Natural killer cell (primary cell): ENCODE data around the gene USP2. TPM values are rescaled to one million over a fixed set of nuclear protein-coding genes. Genes with fewer than 3 reads are reported as not detected.

Experiments
- ATAC-seq, 3 donors: fragments of 150-1000 bp in 2 of 3; fragments of 200-7000 bp in 1 of 3; cut with Tn5 transposase; 1 replicate in 1 of 3; 2 replicates in 2 of 3; pipeline ENCODE4 v1.10.0; 2021; ENCODE audit warnings: mild to moderate bottlenecking in 2 of 3, moderate library complexity in 2 of 3
- DNase-seq, 2 donors: peaks; one replicate each; pipeline versions ENCODE4 v3.0.0 to v3.0.0-alpha.2; 2013 to 2021; ENCODE audit warnings: mixed read lengths in 1 of 2
- H3K27ac ChIP-seq: one replicate; pipeline ENCODE4 v1.5.1; 2013; ENCODE audit warnings: mild to moderate bottlenecking, low read length
- H3K27me3 ChIP-seq: one replicate; pipeline ENCODE4 v1.6.1; 2013; ENCODE audit warnings: low read length; ENCODE audit not compliant: control insufficient read depth, insufficient read depth
- H3K36me3 ChIP-seq: one replicate; pipeline ENCODE4 v1.6.1; 2013; ENCODE audit warnings: low read length; ENCODE audit not compliant: control insufficient read depth, insufficient read depth
- H3K4me1 ChIP-seq: one replicate; pipeline ENCODE4 v1.6.1; 2013; ENCODE audit warnings: low read length; ENCODE audit not compliant: control insufficient read depth, insufficient read depth
- H3K4me3 ChIP-seq: one replicate; pipeline ENCODE4 v1.5.1; 2013; ENCODE audit warnings: low read length
- H3K9me3 ChIP-seq: one replicate; pipeline ENCODE4 v1.6.1; 2013; ENCODE audit warnings: low read length; ENCODE audit not compliant: control insufficient read depth, insufficient read depth
- H3K27ac Mint-ChIP-seq, 2 donors: one replicate each; pipeline ENCODE4 v1.8.0; 2022; ENCODE audit warnings: mild to moderate bottlenecking in 2 of 2, mixed read lengths in 2 of 2, moderate library complexity in 1 of 2
- H3K27me3 Mint-ChIP-seq, 2 donors: one replicate each; pipeline ENCODE4 v1.8.0; 2022; ENCODE audit warnings: low read depth in 2 of 2, mixed read lengths in 2 of 2
- H3K36me3 Mint-ChIP-seq: one replicate; pipeline ENCODE4 v1.8.0; 2022; ENCODE audit warnings: mixed read lengths
- H3K4me1 Mint-ChIP-seq, 2 donors: one replicate each; pipeline ENCODE4 v1.8.0; 2022; ENCODE audit warnings: mixed read lengths in 2 of 2
- H3K4me3 Mint-ChIP-seq: one replicate; pipeline ENCODE4 v1.8.0; 2022; ENCODE audit warnings: mild to moderate bottlenecking, moderate library complexity, mixed read lengths
- H3K9me3 Mint-ChIP-seq, 2 donors: one replicate each; pipeline ENCODE4 v1.8.0; 2022; ENCODE audit warnings: mixed read lengths in 2 of 2
- CTCF ChIP-seq: fragments of 200-600 bp; IDR thresholded peaks from one replicate; pipeline ENCODE4 v1.8.0; 2022; ENCODE audit warnings: antibody characterized with exemption
- WGBS: methylation state at CpG from one replicate; pipeline ENCODE4 v1.1.7; 2013; ENCODE audit warnings: missing lambda C conversion rate; ENCODE audit not compliant: insufficient coverage; 5-methylcytosine and 5-hydroxymethylcytosine counted together
- intact Hi-C: fragments of 100-400 bp; cut with micrococcal nuclease; formaldehyde crosslinking; loops from one replicate; pipeline ENCODE4 v1.14.2; 2022
- total RNA-seq, 4 donors: library from RNA; stranded (reverse); fragments of 120-200 nt in 1 of 4; gene quantifications; one replicate each; pipeline versions ENCODE4 v1.2.3 to v1.2.4, GENCODE V29; 2013 to 2022

Gene USP2
- total RNA-seq, result 1 to 10 TPM in 1 of 3 donors, under 1 TPM in 1, not detected in 1; 0.50 to 3.9 TPM
- 0.20 TPM for total RNA-seq (2013)

DNA sequence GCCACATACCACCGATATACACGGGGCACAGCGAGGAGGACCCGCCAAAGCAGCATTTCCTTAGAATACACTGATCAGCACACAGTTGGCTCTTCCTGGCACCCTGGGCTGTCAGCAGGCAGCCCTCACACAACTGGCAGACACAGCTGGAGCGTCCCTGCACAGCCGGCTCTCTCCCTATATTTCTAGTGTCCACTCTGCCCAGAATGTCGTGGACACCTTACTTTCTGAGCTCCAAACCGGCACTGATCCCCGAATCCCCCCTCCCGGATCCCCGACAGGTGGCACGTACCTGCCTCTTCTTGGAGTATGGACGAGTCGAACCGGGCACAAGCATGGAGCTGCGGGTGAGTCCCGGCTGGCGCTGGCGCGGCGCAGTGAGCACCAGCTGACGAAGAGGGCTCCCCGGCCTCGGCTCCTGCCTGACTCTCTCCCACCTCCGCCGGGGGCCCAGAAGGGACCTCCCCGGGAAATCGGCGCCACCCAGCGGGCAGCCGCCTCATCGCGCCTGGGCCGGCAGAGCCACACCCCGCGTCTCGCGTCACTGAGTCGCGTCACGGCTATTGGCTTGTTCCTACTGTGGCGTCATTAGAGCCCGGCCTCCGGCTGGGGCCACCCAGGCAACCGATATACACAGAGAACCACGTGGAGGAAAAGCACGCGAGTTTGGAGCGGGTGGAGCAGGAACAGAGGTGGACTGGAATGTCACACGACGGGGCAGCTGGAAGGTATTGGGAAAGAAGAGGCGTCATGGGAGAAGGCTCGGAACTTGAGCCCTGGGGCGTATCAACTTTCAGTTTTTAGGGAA is at the start of gene USP2:
USP2 (minus strand) TSS at position 510 of the 808 bp plus-strand sequence. CDS start 8,210 bp downstream, outside the sequence.
- Histone ChIP-seq H3K9me3 (no peaks in the 10 kb centered on the region), H3K4me3 (peak within 1 kb of the TSS; percentile 39), H3K27me3 (peaks cover 6% of the 10 kb centered on the region), H3K36me3 (no peaks in the 10 kb centered on the region), H3K4me1 (peaks cover 18% of the 10 kb centered on the region), H3K27ac (no peak within 1 kb of the TSS)
- TF ChIP-seq CTCF, result peak; percentile 80
- ATAC-seq (peak; percentile 97 to 99 (median 98)), DNase-seq (peak; percentile 98)
- no peaks in the 10 kb centered on the region for H3K4me1 Mint-ChIP-seq
- H3K27ac Mint-ChIP-seq, result no peak within 1 kb of the TSS
- H3K4me3 Mint-ChIP-seq, result no peak within 1 kb of the TSS
- intact Hi-C loops, result loop anchor here (1.0 kb wide), 1 partner anchor 25 kb away; no protein-coding TSS in a partner anchor
- no peaks in the 10 kb centered on the region for H3K9me3 Mint-ChIP-seq
- H3K36me3 Mint-ChIP-seq, result no peaks in the 10 kb centered on the region
- WGBS, result under 1% methylated on average over 54 of the region's 54 CpGs
- peaks cover 0 to 6% of the 10 kb centered on the region in 2 donors for H3K27me3 Mint-ChIP-seq

- H3K36me3 ChIP-seq, result no peaks in the 10 kb centered on the region
- DNase-seq (no peak), ATAC-seq (no peak)
- H3K4me3 ChIP-seq, result no peak overlapping the region
- H3K9me3 ChIP-seq, result no peaks in the 10 kb centered on the region
- no peaks in the 10 kb centered on the region for H3K36me3 Mint-ChIP-seq
- H3K27ac Mint-ChIP-seq, result no peak overlapping the region
- no peak overlapping the region for H3K27ac ChIP-seq
- H3K9me3 Mint-ChIP-seq, result no peaks in the 10 kb centered on the region
- 87% methylated on average over 5 of the region's 5 CpGs for WGBS
- intact Hi-C loops, result no loop called here
- peaks cover 6% of the 10 kb centered on the region in 2 donors for H3K4me1 Mint-ChIP-seq
- peaks cover 39 to 55% of the 10 kb centered on the region in 2 donors for H3K27me3 Mint-ChIP-seq
- TF ChIP-seq CTCF, result no peak
- H3K27me3 ChIP-seq, result peaks cover 13% of the 10 kb centered on the region
- H3K4me3 Mint-ChIP-seq, result no peak overlapping the region
- peaks cover 10% of the 10 kb centered on the region for H3K4me1 ChIP-seq
These were observed 45.8 kb upstream of the USP2 start for GRCh38 chr11:119427279-119427678.

- Mint-ChIP-seq H3K9me3 (no peaks in the 10 kb centered on the region), H3K27ac (no peak overlapping the region), H3K4me1 (peaks cover 11 to 12% of the 10 kb centered on the region in 2 donors), H3K4me3 (no peak overlapping the region), H3K36me3 (no peaks in the 10 kb centered on the region), H3K27me3 (peaks cover 38 to 56% of the 10 kb centered on the region in 2 donors)
- Histone ChIP-seq H3K27ac (no peak overlapping the region), H3K4me3 (no peak overlapping the region), H3K36me3 (no peaks in the 10 kb centered on the region), H3K9me3 (no peaks in the 10 kb centered on the region), H3K27me3 (peaks cover 21% of the 10 kb centered on the region), H3K4me1 (peaks cover 16% of the 10 kb centered on the region)
- DNase-seq (no peak), ATAC-seq (no peak)
- no peak for TF ChIP-seq CTCF
- 58% methylated on average over 4 of the region's 4 CpGs for WGBS
- intact Hi-C loops, result no loop called here
These were observed 44.7 kb upstream of the USP2 start for GRCh38 chr11:119426142-119426541.
